Activated CD4-positive, alpha-beta T cell treated with anti-CD3 and anti-CD28 coated beads, Interleukin-2, amount 50 U/mL, for 48 hours (primary cell): Measurements from ENCODE around the gene SERPINA6.
A peak's percentile ranks its signal among the peaks of the same experiment; 100 is the strongest.
"Not testable (repeated sequence)": the region's sequence is repeated elsewhere in the genome, so short reads cannot be mapped to it uniquely, and the experiment has no call there.

Source experiments
- DNase-seq, 2 experiments: peaks; one replicate each; pipeline ENCODE4 v3.0.0-alpha.2; 2020

Gene SERPINA6, protein sequence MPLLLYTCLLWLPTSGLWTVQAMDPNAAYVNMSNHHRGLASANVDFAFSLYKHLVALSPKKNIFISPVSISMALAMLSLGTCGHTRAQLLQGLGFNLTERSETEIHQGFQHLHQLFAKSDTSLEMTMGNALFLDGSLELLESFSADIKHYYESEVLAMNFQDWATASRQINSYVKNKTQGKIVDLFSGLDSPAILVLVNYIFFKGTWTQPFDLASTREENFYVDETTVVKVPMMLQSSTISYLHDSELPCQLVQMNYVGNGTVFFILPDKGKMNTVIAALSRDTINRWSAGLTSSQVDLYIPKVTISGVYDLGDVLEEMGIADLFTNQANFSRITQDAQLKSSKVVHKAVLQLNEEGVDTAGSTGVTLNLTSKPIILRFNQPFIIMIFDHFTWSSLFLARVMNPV

DNA sequence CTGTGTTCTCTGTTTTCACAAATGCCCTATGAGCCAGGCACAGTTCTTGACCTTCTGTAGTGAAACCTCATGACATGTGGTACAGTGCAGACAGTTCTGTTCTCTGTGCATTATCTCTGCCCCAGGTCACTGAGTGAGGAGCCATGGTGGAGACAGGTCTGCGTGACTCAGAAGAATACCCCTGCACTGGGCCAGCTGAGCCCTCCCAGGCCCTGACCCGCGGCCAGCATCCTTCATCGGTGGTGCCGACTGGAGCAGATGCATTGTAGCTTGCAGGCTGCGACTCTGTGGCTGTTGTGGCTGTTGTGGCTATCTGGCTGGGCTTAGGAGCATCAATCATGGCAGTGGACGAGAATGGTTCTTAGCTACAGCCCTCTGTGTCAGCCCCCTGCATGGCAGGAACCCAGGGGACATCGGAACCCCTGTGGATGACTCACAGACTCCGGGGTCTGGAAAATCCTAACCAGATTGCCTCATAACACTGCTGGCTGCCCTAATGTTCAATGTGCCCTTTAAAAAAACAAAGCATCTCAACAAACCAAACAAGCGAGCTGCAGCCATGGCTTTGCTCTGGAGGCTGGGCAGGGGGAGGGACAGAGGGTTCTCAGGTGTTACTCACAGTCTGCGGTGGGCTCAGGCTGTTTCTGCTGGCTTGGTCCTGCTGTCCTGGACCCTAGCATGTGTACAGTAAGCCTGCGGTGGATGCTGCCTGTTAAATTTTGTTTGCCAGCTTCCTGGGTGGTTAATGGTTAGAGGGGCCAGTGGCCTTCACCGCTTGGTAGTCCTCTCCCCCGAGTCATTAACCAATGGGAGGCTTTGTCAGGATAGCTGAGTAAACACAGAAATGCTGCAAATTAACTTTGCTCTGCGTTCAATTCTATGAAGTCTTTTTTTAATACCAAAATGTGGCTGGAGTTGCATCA, at the start of gene SERPINA6:
SERPINA6 (minus strand) TSS at position 689 of the 923 bp plus-strand sequence. CDS start 8,688 bp downstream, outside the sequence.
- DNase-seq = no peak

DNA sequence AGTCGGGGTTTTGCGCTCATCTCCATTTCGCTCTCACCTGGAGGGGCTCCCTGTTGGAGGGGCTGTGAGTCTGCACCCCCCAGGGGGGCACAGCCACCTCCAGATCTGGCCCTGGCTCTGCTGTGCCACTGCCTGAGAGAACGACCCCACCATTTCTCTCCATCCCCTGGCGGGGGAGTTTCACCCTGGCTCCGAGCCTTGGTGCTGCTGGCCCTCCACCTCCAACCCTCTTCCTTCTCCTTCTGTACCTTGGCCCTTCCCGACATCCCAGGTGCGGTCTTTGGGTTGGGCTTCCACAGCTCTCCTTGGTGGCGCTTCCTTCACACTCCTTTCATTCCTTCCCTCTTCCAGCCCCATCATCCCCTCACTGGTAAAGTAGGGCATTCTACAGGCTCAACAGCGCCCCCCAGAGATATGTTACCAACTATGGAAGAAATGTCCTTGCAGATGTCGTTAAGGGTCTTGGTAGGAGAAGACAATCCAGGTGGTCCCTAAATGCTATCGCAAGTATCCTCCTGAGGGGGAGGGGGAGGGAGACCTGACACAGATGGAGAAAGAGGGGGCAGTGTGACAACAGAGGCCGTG, 49.0 kb upstream of the SERPINA6 start:
- no peak for DNase-seq

DNA sequence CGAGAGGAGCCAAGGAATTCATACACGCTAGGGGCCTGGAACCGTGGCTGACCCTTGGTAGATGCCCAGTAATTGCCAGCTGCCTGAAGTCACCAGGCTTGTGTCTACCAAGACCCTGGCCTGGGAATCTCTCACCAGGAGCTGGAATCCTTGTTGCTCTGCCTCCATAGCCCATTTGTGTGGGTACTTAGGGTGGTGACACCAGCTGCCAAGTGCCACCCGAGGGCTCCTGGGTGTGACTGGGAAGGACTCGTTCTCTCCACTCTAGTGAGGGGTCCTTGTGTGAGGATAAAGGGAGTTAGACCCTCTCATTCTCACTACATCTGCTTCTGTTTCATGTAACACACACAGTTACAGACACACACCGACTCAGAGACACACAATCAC, 47.4 kb upstream of the SERPINA6 start:
- no peak for DNase-seq

DNA sequence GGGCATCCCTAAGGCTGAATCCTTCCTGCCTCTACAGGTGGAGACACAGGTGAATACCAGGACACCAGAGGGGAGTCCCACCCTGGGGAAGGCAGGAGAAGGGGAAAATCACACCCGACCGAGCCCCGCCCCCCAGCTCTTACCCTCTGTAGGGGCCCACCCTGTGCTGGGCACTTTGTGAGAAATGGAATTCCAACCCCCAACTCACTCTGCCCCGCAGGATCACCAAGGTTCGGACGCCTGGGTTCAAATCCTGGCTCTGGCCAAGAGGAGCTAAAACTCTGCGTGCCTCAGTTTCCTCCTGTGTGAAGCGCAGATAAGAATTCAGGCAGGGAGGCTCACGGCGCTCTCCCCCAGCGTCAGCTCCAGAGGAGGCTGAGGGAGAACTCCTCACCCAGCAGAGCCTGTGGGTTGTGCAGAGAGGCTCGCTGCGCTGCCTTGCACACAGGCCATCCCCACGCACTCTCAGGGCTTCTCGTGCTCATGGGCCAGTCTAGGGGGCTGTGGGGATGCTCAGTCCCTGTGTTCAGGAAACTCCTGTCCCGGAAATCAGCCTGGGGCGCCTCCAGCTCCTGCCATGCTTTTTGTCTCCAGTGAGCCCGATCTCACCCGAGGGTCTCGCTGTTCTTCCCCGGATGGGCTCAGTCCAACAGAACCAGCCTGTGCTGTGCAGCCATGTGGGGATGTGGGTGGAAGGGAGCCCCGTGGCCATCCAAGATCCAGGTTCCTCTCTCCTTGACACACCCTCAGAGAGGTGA, 46.8 kb upstream of the SERPINA6 start:
- DNase-seq = not testable (repeated sequence)

DNA sequence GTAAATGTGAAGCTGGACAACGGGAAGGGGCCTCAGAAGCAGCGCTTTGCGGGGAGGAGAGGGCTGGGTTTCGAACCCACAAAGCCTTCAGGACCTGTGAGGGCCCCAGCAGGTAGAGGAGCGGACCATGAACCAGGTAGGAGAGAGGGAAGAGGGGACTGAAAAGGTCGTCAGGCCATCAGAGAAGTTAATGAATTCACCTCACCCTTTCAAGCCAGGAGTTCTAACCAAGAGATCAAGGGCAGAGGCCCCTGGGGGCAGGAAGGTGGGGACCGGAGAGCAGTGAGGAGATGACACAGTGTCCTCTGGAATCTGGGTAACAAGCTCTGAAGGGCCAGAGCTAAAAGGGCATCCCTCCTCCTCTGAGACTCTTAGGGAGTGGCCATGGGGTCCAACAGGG, 45.8 kb upstream of the SERPINA6 start:
- no peak for DNase-seq

DNA sequence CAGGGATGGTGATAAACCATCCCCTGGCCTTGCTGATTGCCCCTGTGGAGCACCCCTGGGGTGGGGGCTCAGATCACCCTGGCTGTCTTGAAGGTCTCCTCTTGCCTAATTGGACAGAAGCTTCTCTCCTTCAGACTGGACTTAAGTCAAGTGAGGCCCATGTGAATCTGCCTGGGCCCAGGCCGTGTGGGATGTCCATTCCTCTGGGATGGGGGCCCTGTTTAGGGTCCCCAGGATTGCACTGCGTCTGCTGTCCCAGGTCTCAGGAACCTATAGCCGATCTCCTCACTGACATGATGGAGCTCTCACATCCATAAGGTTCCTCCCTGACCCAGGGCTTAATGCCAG, 45.1 kb upstream of the SERPINA6 start:
- DNase-seq = no peak

DNA sequence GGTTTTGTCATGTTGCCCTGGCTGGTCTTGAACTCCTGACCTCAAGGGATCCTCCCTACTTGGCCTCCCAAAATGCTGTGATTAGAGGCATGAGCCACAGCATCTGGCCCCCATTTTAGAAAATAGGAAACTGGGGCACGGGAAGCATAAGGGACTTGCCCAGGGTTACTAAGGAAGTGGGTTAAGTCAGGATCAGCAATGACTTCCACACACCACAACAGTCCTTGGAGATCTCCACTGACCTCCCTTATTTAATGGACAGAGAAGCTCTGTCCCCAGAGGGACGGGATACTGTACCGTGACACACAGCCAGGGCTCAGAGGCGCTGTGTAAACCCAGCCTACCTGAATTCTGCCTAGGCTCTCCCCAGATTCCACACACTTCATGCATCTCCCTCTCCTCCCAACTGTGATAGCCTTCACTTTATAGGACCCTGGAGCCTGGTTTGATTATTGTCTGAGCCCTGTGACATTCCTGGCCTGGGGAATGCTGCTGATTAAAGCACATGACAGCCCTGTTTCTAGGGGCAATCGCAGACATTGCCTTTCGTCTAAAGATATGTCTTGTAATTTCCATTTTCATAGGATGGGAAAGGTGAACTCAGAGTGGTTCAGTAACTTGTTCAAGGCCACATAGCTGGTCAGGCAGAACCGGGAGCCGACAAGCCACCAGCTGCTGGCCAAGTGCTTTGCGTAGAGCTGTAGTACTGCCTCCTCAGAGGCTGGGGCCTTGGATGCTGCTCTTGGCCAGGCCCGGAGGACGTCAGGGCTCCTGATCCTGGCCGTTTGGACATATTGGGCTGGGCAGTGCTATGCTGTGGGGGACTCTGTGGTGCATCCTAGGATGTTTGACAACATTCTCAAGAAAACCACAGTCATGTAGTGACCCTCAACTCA, 44.5 kb upstream of the SERPINA6 start:
- no peak for DNase-seq

DNA sequence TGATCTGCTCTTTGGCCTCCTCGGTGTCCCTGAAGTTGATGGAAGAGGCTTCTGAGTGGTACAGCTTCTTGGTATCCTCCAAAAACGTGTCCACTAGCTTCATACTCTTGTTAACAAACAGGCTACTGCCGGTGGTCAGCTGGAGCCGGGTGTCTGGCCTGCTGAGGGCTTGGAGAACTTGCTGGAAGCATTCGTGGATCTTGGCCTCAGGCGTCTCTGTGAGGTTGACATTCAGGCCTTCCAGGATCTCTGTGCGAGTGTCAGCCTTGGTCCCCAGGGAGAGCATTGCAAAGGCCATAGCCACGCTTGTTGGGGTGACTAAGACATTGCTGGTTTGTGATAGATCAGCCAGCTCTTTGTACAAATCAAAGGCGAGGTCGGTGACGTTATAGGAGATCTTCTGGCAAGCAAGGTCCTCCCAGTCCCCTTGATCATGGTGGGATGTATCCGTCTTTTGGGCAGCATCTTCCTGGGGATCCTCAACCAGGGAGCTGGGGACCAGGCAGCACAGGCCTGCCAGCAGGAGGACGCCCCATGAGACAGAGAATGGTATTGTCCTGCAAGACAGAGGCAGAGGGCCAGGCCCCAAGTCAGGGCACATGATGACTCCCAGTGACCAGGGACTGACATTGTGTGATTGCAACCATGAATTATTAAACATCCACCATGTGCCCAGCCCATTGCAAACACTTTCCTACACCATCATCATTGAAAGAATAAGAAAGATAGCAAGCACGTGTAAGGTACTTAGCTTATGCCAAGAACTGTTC, 43.2 kb upstream of the SERPINA6 start, which contains the start of gene SERPINA2:
SERPINA2 (minus strand) TSS at position 553 of the 770 bp plus-strand sequence.
- no peak for DNase-seq

DNA sequence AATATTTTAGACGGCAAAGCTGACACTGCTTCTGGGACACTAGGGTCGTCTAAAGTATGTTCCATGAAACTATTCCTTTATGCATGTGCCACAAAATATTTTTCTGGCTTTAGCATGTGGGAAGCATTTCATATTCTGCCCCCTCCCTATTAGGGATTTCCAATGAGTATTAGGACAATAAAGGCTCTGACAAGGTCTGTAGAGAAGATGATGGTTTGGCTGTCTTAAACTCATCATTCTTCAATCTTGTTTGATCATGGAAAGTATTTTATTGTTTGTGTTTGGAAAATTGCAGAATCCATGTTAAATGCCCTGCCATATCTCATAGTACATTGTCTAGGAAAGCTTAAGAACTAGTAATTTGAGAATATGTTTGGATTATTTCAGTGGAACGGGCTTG, 42.5 kb upstream of the SERPINA6 start:
- DNase-seq = no peak

DNA sequence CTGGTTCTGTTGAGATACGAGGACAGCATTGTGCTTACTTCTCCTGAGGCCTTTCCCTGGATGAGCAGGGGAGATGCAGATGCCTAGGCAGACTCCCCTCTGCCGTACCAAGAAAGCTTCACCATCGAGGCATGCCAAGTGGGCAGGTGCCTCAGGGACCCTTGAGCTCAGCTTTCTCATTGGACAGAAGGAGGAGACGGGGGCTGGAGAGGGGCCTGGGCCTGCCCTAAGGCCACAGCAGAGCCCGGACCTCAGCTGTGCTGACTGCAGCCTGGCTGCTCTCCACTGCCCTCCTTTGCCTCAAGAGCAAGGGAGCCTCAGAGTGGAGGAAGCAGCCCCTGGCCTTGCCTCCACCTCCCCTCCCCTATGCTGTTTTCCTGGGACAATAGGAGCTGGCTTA, 41.8 kb upstream of the SERPINA6 start:
- DNase-seq = no peak

DNA sequence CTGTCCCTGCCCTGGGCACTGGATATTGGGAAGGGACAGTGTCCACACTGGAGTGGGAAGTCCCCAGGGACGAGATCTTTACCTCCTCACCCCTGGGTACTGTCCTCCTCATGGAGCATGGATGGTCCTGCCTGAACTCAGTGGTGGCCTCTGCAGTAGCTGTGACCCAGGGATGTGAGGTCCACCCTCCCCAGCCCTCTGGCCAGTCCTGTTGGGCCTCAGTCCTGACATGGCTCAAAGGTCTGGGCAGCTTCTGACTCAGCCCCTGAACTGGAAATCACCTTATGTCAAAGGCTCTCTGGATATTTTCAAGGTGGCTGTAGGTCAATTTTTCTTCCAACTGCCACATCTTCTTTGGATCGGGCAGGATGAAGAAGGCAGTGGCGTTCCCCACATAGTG, 40.9 kb upstream of the SERPINA6 start:
- DNase-seq = no peak

DNA sequence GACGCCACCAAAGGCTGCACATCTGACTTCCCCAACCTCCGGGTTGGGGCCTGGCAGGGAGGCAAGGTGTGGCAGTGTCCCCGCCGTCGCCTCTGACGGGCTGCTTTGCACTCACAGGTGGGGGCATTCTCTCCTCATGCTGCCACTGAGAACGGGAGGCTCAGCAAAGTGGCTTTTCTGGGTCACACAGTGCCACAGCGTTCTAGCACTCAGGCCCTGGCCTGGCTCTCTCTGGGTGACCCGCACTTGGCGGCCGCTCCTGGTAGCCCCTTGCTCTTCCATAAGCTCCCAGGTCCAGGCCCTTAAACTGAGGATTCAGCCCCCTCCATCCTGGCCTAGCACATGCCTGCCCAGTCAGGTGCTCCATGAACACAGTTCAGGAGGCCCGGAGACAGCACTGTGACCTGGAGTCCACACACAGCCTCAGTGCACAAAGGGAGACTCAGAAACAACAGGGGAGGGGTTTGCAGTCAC, 40.1 kb upstream of the SERPINA6 start:
- no peak for DNase-seq

DNA sequence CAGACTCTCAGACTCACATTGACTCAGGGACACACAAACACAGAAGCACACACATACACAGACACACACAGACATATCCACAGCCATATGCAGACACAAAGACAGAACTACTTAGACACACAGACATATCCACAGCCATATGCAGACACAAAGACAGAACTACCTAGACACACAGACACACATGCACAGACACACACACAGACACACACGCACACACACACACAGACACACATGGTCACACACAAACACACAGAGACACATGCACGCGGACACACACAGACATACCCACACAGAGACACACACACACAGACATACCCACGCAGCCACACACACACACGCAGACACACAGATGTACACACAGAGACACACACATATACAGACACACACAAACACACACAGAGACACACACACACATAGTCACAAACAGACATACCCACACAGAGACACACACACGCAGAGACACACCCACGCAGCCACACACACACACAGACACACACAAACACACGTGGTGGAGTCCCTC, 39.5 kb upstream of the SERPINA6 start:
- DNase-seq = no peak

DNA sequence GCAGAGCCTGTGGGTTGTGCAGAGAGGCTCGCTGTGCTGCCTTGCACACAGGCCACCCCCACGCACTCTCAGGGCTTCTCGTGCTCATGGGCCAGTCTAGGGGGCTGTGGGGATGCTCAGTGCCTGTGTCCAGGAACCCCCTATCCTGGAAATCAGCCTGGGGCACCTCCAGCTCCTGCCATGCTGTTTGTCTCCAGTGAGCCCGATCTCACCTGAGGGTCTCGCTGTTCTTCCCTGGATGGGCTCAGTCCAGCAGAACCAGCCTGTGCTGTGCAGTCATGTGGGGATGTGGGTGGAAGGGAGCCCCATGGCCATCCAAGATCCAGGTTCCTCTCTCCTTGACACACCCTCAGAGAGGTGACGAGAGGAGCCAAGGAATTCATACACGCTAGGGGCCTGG, 38.5 kb upstream of the SERPINA6 start:
- no peak for DNase-seq

DNA sequence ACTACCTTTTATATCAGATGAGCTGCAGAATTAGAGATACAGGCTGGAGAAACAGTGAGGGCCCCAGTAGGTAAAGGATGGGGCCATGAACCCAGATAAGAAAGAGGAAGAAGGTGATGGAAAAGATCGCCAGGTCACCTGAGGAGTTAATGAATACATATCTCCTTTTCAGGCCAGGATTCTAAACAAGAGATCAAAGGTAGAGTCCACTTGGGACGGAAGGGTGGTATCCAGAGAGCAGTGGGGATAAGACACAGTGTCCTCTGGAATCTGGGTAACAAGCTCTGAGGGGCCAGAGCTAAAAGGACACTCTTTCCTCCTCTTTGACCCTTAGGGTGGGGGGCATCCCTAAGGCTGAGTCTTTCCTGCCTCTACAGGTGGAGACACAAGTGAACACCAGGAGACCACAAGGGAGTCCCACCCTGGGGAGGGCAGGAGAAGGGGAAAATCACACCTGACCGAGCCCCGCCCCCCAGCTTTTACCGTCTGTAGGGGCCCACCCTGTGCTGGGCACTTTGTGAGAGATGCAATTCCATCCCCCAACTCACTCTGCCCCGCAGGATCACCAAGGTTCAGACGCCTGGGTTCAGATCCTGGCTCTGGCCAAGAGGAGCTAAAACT, 37.9 kb upstream of the SERPINA6 start:
- no peak for DNase-seq

DNA sequence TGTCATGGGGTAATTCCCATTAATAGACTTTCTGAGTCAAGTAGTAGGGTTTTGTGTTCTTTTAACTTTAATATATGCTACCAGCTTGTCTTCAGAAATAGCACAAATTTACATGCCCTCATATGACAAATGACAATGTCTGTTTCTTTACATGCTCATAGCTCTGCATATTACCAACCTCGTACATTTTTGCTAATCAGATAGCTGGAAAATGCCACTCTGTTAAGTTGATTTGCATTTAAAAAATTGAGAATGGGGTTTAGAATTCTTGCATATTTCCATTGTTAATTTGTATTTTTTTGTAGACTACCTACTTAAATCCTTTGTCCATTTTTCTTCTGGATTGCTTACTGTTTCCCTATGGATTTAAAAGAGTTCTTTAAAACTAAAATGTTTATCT, 34.0 kb upstream of the SERPINA6 start:
- DNase-seq = no peak

DNA sequence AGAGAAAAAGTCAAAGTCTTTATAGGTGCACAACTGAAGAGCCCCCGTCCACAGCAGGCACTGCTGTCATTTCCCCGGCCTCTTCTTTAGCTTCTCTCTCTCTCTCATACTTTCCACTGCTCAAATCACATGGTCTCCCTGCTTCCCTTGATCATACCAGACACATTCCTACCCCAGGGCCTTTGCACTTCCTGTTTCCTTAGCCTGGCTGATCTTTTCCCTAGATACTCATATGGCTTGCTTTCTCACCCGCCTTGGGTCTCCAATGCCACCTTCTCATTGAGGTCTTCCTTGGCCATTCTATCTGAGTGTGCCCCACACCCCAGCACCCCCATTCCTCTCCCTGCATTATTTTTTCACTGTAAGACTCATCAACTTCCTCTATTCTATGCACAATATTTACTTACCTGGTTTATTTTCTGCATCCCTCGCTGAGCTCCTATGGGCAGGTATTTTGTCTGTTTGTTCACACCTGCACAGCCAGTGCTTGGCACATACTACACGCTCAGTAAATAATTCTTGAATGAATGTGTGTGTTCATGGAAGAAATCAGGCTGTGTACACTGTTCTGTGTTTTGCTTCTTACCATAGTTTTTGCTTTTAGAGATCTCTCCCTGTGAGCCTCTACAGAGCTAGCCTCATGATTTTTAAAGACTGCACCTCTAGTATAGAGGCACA, 33.4 kb upstream of the SERPINA6 start:
- no peak for DNase-seq

DNA sequence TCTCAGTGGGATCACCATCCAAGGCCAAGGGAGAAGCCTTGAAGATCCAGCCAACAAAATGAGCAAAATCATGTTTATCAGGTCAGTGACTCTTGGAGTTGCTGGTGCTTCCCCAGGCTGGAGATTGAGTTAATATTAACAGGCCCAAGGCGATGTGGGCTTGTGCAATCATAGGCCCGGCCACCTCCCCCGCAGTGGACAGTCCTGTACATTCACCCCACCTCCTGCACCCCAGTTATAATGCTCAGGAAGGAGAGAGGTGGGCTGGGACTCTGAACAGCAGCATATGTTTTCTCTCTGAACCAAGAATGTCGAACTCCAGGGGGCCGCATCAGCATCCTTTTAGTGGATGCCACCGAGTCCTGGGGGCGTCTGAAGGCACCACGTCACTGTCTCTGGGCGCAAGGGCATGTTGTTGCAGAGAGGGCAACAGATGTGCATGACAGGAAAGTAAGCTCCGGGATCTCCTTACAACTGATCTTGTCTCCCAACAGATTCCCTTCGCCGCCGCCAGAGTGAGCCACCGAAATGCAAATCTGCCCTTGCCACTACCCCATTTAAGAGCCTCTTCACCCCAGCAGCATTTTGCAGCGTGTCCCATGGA, 32.2 kb upstream of the SERPINA6 start:
- peak in 1 of 2 experiments; percentile 15 for DNase-seq

DNA sequence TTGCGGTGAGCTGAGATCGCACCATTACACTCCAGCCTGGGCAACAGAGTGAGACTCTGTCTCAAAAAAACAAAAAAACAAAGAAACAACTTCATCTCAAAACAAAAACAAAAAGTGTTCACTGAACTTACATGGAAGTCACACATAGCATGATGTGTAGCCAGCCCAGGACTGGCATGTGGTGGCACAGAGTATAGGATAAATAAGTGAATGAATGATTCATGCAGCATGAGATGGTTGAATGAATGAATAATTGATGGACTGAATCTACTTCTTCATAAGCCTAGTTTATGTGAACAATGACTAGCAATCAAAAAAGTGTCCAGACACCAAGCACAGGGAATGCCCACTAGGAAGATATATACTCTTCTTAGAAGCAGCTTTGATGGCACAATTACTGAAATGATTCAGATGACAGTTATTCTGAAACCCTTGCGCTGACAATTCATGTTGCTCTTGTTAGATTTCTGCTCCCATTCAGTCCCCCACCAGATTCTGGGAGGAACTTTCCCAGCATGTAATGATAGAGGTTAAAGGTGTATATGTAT, 31.6 kb upstream of the SERPINA6 start:
- DNase-seq = no peak
